GM12892 (cell line): ENCODE results near the gene ARSB.
"Not testable (repeated sequence)": the region's sequence is repeated elsewhere in the genome, so short reads cannot be mapped to it uniquely, and the experiment has no call there.

Experiments
- DNase-seq: peaks from one replicate; pipeline ENCODE4 v3.0.0; 2011; ENCODE audit not compliant: insufficient read length
- FAIRE-seq: peaks from 2 replicates; lab custom pipeline; 2011; peaks lifted over from hg19 to GRCh38; lab: Jason Lieb, UNC
- POLR2A ChIP-seq: IDR thresholded peaks from 2 replicates; pipeline ENCODE4 v1.6.1; 2011; ENCODE audit warnings: low read depth, low read length, control low read depth
- POLR2AphosphoS5 ChIP-seq: IDR thresholded peaks from 2 replicates; pipeline ENCODE4 v1.6.1; 2011; ENCODE audit warnings: low read depth, low read length, control low read depth
- TAF1 ChIP-seq: IDR thresholded peaks from 2 replicates; pipeline ENCODE4 v1.6.1; 2011; ENCODE audit warnings: low read depth, mild to moderate bottlenecking, control low read depth, low read length, borderline replicate concordance

The ARSB gene

GRCh38 chr5:78889369-78890140 lies 95.6 kb downstream of the ARSB start:
- FAIRE-seq (no peak), DNase-seq (no peak)
- TF ChIP-seq POLR2AphosphoS5 (no peak), TAF1 (no peak)

GRCh38 chr5:78888580-78889368 lies 96.3 kb downstream of the ARSB start:
- FAIRE-seq (no peak), DNase-seq (no peak)
- TF ChIP-seq POLR2A, result no peak
- no peak for TF ChIP-seq POLR2AphosphoS5
- TF ChIP-seq TAF1, result no peak

GRCh38 chr5:78887384-78888118 lies 97.6 kb downstream of the ARSB start:
- FAIRE-seq (peak; percentile 96), DNase-seq (no peak)
- no peak for TF ChIP-seq TAF1

GRCh38 chr5:78886341-78887230 lies 98.5 kb downstream of the ARSB start:
- no peak for DNase-seq
- TF ChIP-seq POLR2AphosphoS5 (no peak), TAF1 (no peak), POLR2A (no peak)
- no peak for FAIRE-seq

DNA sequence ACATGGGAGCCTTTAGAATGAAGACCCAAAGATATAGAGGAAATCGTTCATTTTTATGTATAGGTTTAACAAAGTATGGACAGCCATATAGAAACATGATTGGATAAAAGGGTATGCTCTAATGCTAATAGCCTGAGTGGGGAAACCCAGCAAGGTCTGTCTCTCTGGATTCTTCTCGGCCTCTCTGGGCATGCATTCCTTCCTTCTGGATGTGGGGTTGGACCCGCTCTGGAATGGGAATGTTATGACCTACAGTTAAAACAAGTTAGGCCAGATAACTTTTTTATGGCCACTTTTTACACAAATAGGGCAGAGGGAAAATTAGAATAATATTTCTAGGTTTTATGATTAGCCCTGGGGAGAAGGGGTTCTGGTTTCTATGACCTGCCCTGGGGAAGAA lies 103.2 kb downstream of the ARSB start:
- FAIRE-seq (no peak), DNase-seq (no peak)
- no peak for TF ChIP-seq POLR2A
- TF ChIP-seq TAF1, result no peak
- no peak for TF ChIP-seq POLR2AphosphoS5

GRCh38 chr5:78879516-78879915 lies 105.6 kb downstream of the ARSB start:
- FAIRE-seq, result no peak

DNA sequence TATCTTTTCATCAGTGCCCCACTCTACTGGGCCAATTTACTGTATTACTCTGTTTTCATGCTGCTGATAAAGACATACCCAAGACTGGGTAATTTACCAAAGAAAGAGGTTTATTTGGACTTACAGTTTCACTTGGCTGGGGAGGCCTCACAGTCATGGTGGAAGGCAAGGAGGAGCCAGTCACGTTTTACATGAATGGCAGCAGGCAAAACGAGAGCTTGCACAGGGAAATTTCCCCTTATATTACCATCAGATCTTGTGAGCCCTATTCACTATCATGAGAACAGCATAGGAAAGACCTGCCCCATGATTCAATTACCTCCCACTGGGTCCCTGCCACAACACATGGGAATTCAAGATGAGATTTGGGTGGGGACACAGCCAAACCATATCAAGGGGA lies 119.0 kb downstream of the ARSB start:
- FAIRE-seq, DNase-seq: not testable (repeated sequence)

More at GRCh38 chr5:78879516-78879915, 105.6 kb downstream of the ARSB start:
- no peak for DNase-seq
- TF ChIP-seq POLR2AphosphoS5, result no peak
- TF ChIP-seq POLR2A, result no peak
- no peak for TF ChIP-seq TAF1

DNA sequence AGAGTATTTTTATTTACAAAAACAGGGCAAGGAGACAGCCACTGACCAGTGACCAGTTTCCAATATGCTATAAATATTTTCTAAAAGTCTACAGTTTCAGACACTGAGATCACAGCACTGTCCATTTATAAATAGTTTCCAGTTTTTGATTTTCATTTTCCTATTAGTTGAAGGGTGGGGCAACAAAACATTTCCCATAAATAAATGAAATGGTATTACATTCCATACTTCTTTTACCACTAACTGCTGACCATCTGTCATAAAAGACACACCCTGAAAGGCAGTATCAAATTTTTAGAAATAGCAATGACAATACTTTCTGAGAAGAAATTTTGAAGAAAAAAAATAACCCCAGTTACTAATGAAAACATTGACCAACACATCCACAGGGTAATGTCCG lies 126.7 kb downstream of the ARSB start:
- TF ChIP-seq POLR2A, result no peak
- no peak for TF ChIP-seq TAF1
- TF ChIP-seq POLR2AphosphoS5, result no peak
- DNase-seq (no peak), FAIRE-seq (no peak)

DNA sequence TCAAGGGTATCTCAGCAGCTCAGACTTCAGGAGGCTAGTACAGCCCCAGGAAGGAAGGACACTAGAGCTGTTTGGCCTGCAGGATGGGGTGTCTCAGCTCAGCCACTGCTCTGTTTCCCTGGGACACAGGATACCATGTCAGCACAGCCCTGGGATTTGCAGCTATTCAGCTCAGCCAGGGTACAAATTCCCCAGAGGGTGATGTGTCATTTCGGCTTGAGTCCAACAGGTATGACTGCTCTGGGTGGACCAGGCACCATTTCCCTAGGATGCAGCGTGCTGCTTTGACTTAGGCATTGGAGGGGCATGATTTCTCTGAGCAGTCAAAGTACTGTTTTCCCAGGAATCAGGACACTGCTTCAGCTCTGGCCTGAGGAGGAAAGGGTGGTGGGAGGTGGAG lies 130.1 kb downstream of the ARSB start:
- TF ChIP-seq POLR2AphosphoS5, result no peak
- no peak for TF ChIP-seq TAF1
- TF ChIP-seq POLR2A, result no peak
- FAIRE-seq (no peak), DNase-seq (no peak)

GRCh38 chr5:78851891-78852290 lies 133.2 kb downstream of the ARSB start:
- not testable (repeated sequence) for DNase-seq, FAIRE-seq

DNA sequence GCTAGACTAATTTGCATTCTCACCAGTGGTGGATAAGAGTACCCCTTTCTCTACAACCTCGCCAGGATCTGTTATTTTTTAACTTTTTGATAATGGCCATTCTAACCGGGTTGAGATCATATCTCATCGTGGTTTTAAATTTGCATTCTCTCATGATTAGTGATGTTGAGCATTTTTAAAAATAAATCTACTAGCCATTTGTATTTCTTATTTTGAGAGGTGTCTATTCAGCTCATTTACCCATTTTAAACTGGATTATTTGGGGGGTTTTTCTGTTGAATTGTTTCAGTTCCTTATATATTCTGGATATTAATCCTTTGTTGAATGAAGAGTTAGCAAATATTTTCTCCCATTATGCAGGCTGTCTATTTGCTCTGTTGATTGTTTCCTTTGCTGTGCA lies 139.6 kb downstream of the ARSB start:
- DNase-seq (no peak), FAIRE-seq (no peak)
- TF ChIP-seq TAF1 (no peak), POLR2AphosphoS5 (no peak), POLR2A (no peak)

DNA sequence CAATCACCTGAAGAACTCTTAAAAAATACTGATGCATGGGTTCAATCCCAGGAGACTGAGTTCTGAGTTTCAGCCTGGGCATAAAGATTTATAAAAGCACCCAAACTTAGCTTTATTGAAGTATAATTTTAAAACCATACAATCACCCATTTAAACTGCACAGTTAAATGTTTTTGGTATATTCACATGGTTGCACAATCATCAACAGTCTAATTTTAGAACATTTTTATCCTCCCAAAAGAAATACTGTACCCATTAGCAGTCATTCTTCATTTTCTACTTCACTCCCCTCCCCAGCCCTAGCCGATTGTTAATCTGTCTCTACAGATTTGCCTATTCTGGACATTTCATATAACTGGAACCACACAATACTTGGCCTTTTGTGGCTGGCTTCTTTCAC lies 141.7 kb downstream of the ARSB start:
- DNase-seq (no peak), FAIRE-seq (no peak)
- TF ChIP-seq POLR2A (no peak), POLR2AphosphoS5 (no peak), TAF1 (no peak)
